T-cell (primary cell): ENCODE results near the gene CDIPT. TPM values are rescaled to one million over a fixed set of nuclear protein-coding genes. Genes with fewer than 3 reads are reported as not detected.
A peak's percentile ranks its signal among the peaks of the same experiment; 100 is the strongest.

Experiments used
- ATAC-seq, 4 experiments: fragments of 200-7000 bp in 3 of 4; fragments of 150-1000 bp in 1 of 4; cut with Tn5 transposase; replicated peaks in 1 of 4; 1 replicate in 3 of 4; 2 replicates in 1 of 4; pipeline ENCODE4 v1.10.0; 2021; ENCODE audit warnings: moderate library complexity in 3 of 4, mild to moderate bottlenecking in 2 of 4, moderate number of reproducible peaks in 1 of 4
- CTCF ChIA-PET, 2 donors: fragments of 300-600 bp; sonication (Branson Sonifier 250); formaldehyde crosslinking; loops; one replicate each; lab custom pipeline; 2022; ENCODE audit warnings: antibody characterized with exemption in 2 of 2; lab: Charles Lee
- POLR2A ChIA-PET, 2 donors: fragments of 300-600 bp; sonication (Branson Sonifier 250); formaldehyde crosslinking; loops; one replicate each; lab custom pipeline; 2022; ENCODE audit warnings: antibody characterized with exemption in 2 of 2; lab: Charles Lee
- DNase-seq, 35 experiments: peaks; one replicate each; pipeline versions ENCODE4 v3.0.0 to v3.0.0-alpha.2; 2013 to 2023
- H3K27ac ChIP-seq: one replicate; pipeline ENCODE4 v1.5.1; 2013; ENCODE audit warnings: low read length
- H3K27me3 ChIP-seq, 2 experiments: replicated peaks in 1 of 2; 1 replicate in 1 of 2; 2 replicates in 1 of 2; pipeline versions ENCODE4 v1.6.1 to v1.7.0; 2013; ENCODE audit warnings: low read length in 1 of 2, mixed read lengths in 1 of 2; ENCODE audit not compliant: control insufficient read depth in 2 of 2, insufficient read depth in 2 of 2; ENCODE audit errors: extremely low read depth in 1 of 2
- H3K36me3 ChIP-seq, 2 donors: 1 replicate in 1 of 2; 2 replicates in 1 of 2; pipeline versions ENCODE4 v1.6.1 to v1.7.0; 2013; ENCODE audit warnings: low read length in 1 of 2; ENCODE audit not compliant: control insufficient read depth in 2 of 2, insufficient read depth in 1 of 2; ENCODE audit errors: extremely low read depth in 1 of 2
- H3K4me1 ChIP-seq, 2 experiments: 1 replicate in 1 of 2; 2 replicates in 1 of 2; pipeline versions ENCODE4 v1.6.1 to v1.7.0; 2013; ENCODE audit warnings: low read length in 2 of 2, mixed read lengths in 1 of 2; ENCODE audit not compliant: insufficient read depth in 2 of 2, control insufficient read depth in 1 of 2; ENCODE audit errors: extremely low read depth in 1 of 2
- H3K4me3 ChIP-seq, 2 donors: 1 replicate in 1 of 2; 2 replicates in 1 of 2; pipeline versions ENCODE4 v1.5.1 to v1.7.0; 2013; ENCODE audit warnings: mild to moderate bottlenecking in 2 of 2, low read length in 1 of 2, moderate library complexity in 1 of 2; ENCODE audit not compliant: control insufficient read depth in 1 of 2; ENCODE audit errors: extremely low read depth in 1 of 2
- H3K9me3 ChIP-seq: 2 replicates; pipeline ENCODE4 v1.7.0; 2013
- H3K27ac Mint-ChIP-seq, 2 donors: one replicate each; pipeline ENCODE4 v1.8.0; 2020 to 2021; ENCODE audit warnings: mild to moderate bottlenecking in 2 of 2, mixed read lengths in 2 of 2
- H3K27me3 Mint-ChIP-seq, 2 donors: one replicate each; pipeline ENCODE4 v1.8.0; 2021 to 2022; ENCODE audit warnings: mixed read lengths in 2 of 2
- H3K36me3 Mint-ChIP-seq: one replicate; pipeline ENCODE4 v1.8.0; 2021; ENCODE audit warnings: mixed read lengths
- H3K4me1 Mint-ChIP-seq, 3 donors: one replicate each; pipeline ENCODE4 v1.8.0; 2020 to 2022; ENCODE audit warnings: mixed read lengths in 3 of 3, mild to moderate bottlenecking in 1 of 3
- H3K4me3 Mint-ChIP-seq, 3 donors: one replicate each; pipeline ENCODE4 v1.8.0; 2020 to 2022; ENCODE audit warnings: mild to moderate bottlenecking in 3 of 3, mixed read lengths in 3 of 3, moderate library complexity in 3 of 3
- H3K9me3 Mint-ChIP-seq, 3 donors: one replicate each; pipeline ENCODE4 v1.8.0; 2020 to 2022; ENCODE audit warnings: mixed read lengths in 3 of 3
- WGBS: methylation state at CpG from one replicate; pipeline ENCODE4 v1.1.5; 2013; ENCODE audit warnings: missing lambda C conversion rate; ENCODE audit not compliant: insufficient coverage; 5-methylcytosine and 5-hydroxymethylcytosine counted together
- total RNA-seq, 35 experiments: library from RNA in 6 of 35; stranded (reverse) in 6 of 35; fragments of 120-200 nt in 1 of 35; gene quantifications; one replicate each; pipeline versions ENCODE4 v1.2.1 to v1.2.4 and lab custom pipeline; 2013 to 2026

CDIPT gene
- total RNA-seq, 5 donors from 2014 or later (not counting 1 experiment from before 2014, with no cell fraction given), result 37.1 to 87.0 (median 79.7) TPM

DNA sequence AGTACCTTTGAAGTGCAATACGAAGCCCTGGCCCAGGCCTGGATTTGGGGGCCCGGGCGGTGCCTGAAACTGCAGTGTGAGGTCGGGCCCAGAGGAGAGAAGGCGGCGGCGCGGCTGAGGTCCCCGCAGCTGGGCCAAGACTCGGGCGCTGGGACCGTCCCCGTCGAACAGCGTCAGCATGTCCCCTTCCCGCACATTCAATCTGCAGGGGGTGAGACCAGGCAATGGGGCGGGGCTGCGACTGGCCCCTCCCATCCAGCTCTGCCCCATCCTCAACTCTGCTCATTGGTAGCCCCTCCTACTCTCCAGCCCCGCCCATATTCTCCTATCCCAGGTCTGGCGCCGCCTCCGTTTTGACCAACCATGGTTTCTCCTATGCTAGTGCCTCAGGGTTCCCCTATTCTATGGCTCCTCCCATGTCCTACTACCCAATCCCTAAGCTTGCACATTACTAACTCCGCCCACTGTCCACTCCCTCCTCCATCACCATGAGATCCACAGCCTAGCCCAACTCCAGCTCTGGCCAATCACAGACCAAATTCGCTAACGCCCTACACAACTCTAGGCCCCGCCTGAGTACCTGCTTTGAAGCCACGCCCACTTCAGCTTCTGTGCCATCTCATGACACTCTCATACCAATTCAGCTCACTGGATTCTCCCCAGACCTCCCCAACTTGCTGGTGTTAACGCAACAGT lies 14.4 kb upstream of the CDIPT start:
- H3K36me3 ChIP-seq, result no peaks in the 10 kb centered on the region
- H3K27me3 ChIP-seq, result peaks cover 0 to 65% of the 10 kb centered on the region in 2 experiments
- Mint-ChIP-seq H3K27me3 (peaks cover 15 to 34% of the 10 kb centered on the region in 2 donors), H3K36me3 (no peaks in the 10 kb centered on the region), H3K27ac (peak overlapping the region in 1 of 2 donors; percentile 19), H3K4me1 (peaks cover 13 to 18% (median 18%) of the 10 kb centered on the region in 3 donors), H3K4me3 (peak overlapping the region; percentile 67 to 69 (median 68)), H3K9me3 (no peaks in the 10 kb centered on the region)
- ChIA-PET POLR2A (interaction anchor here in 1 of 2 donors (0.6 kb wide), 1 partner anchor 27 kb away, joined by 5 read pairs; no protein-coding TSS in a partner anchor), CTCF (interaction anchor here in 1 of 2 donors (0.5 to 0.6 kb wide), 2 partner anchors 155 to 178 kb away, joined by 3 read pairs; no protein-coding TSS in a partner anchor)
- 25% methylated on average over 28 of the region's 28 CpGs for WGBS
- no peak overlapping the region for H3K27ac ChIP-seq
- DNase-seq (peak in 25 of 35 experiments; percentile 6 to 56 (median 25)), ATAC-seq (peak; percentile 33 to 78 (median 44))
- no peaks in the 10 kb centered on the region for H3K9me3 ChIP-seq
- peak overlapping the region in 1 of 2 donors; percentile 38 for H3K4me3 ChIP-seq
- H3K4me1 ChIP-seq, result peaks cover 3 to 21% of the 10 kb centered on the region in 2 experiments

DNA sequence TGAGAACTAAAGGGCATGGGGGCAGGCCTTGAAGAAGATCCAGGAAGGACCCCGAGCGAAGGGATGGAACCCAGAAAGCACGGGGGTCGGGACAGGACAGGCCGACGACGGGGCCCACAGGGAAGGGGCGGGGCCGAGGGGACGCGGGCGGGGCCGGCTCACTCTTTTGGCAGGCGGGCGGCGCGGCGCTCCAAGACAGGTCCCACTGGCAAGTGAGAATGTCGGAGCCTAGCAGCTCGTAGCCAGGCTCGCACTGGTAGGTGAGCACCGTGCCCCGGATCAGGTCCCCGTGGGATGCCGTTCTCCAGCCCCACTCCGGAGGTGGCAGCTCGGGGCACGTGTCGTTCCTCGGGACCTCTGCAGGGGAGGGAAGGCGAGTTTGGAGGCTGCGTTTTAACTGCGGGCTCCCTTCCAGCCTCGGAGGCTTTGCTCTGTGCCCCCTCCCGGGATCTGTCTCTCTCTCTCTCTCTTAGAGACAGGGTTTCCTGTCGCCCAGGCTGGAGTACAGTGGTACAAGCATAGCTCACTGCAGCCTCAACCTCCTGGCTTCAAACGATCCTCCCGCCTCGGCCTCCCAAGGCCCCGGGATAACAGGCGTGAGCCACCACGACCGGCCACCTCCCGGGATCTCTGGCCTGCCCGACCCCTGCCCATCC lies 13.7 kb upstream of the CDIPT start:
- CTCF ChIA-PET, result interaction anchor here in 1 of 2 donors (0.5 kb wide), 1 partner anchor 178 kb away, joined by 3 read pairs; no protein-coding TSS in a partner anchor
- no peaks in the 10 kb centered on the region for H3K9me3 ChIP-seq
- H3K9me3 Mint-ChIP-seq, result no peaks in the 10 kb centered on the region
- H3K4me1 Mint-ChIP-seq, result peaks cover 13 to 18% (median 18%) of the 10 kb centered on the region in 3 donors
- peak; percentile 60 to 69 (median 62) for ATAC-seq
- no peaks in the 10 kb centered on the region for H3K36me3 ChIP-seq
- H3K27me3 ChIP-seq, result peaks cover 0 to 60% of the 10 kb centered on the region in 2 experiments
- peaks cover 15 to 34% of the 10 kb centered on the region in 2 donors for H3K27me3 Mint-ChIP-seq
- WGBS, result 6% methylated on average over 39 of the region's 45 CpGs
- H3K36me3 Mint-ChIP-seq, result no peaks in the 10 kb centered on the region
- H3K4me3 Mint-ChIP-seq, result peak overlapping the region; percentile 67 to 69 (median 68)
- H3K4me1 ChIP-seq, result peaks cover 3 to 21% of the 10 kb centered on the region in 2 experiments
- H3K27ac ChIP-seq, result no peak overlapping the region
- H3K4me3 ChIP-seq, result peak overlapping the region; percentile 29 to 38
- H3K27ac Mint-ChIP-seq, result no peak overlapping the region
- POLR2A ChIA-PET, result interaction anchor here in 1 of 2 donors (0.6 kb wide), 1 partner anchor 96 kb away, joined by 5 read pairs; no protein-coding TSS in a partner anchor
- peak in 17 of 35 experiments; percentile 3 to 45 (median 23) for DNase-seq

DNA sequence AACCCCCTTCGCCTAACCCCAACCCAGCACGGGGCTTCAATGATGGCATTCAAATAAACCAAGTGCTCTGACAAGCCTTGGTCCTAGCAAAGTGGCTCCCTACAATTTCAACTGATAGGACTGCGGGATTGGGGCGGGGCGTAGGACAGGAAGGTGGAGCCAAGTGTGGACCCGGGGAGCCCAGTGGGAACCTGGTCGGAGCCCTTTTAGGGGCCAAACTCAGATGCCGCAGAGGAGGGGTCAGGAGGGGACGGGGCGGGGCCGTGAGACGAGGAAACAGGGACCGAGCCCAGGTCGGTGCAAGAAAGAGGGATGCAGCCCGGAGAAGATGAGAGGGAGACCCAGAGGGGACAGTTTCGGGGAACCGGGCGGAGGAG lies 13.2 kb upstream of the CDIPT start:
- H3K27me3 ChIP-seq, result peaks cover 0 to 61% of the 10 kb centered on the region in 2 experiments
- H3K4me1 ChIP-seq, result peaks cover 3 to 21% of the 10 kb centered on the region in 2 experiments
- H3K4me3 Mint-ChIP-seq, result peak overlapping the region; percentile 67 to 69 (median 68)
- no peak for DNase-seq
- CTCF ChIA-PET, result interaction anchor here in 1 of 2 donors (0.7 kb wide), 1 partner anchor 188 kb away, joined by 9 read pairs; no protein-coding TSS in a partner anchor
- no peaks in the 10 kb centered on the region for H3K9me3 ChIP-seq
- no peaks in the 10 kb centered on the region for H3K36me3 ChIP-seq
- peak in 2 of 4 experiments; percentile 7 to 11 for ATAC-seq
- no peaks in the 10 kb centered on the region for H3K36me3 Mint-ChIP-seq
- no peaks in the 10 kb centered on the region for H3K9me3 Mint-ChIP-seq
- H3K4me3 ChIP-seq, result peak overlapping the region; percentile 29 to 38
- H3K27me3 Mint-ChIP-seq, result peaks cover 15 to 34% of the 10 kb centered on the region in 2 donors
- 32% methylated on average over 15 of the region's 18 CpGs for WGBS
- peak overlapping the region in 1 of 2 donors; percentile 3 for H3K27ac Mint-ChIP-seq
- POLR2A ChIA-PET, result interaction anchor here in 1 of 2 donors (0.6 kb wide), 1 partner anchor 1119 kb away, joined by 3 read pairs; no protein-coding TSS in a partner anchor
- H3K27ac ChIP-seq, result no peak overlapping the region
- peaks cover 13 to 18% (median 18%) of the 10 kb centered on the region in 3 donors for H3K4me1 Mint-ChIP-seq

DNA sequence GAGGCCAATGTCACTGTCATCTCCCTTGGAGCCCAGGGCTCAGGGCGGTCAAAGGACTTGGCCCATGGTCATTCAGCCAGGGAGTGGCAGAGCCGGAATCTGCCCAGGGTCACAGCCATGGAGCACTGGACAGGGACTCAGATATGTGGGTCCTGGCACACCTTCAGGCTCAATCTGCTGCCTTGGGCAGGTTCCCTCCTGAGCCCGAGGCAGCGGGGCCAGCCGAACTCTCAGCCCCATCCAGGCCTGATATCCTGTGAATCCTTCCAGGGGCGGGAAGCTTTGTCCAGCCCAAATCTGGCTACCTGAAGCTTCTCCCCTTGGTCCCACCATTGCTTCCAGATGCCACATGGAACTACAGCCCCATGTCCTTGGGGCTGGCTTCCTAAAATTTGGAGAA lies 12.2 kb upstream of the CDIPT start:
- Histone ChIP-seq H3K36me3 (no peaks in the 10 kb centered on the region), H3K9me3 (no peaks in the 10 kb centered on the region), H3K4me1 (peaks cover 3 to 21% of the 10 kb centered on the region in 2 experiments), H3K27me3 (peaks cover 0 to 54% of the 10 kb centered on the region in 2 experiments), H3K27ac (no peak overlapping the region), H3K4me3 (no peak overlapping the region)
- ATAC-seq (no peak), DNase-seq (no peak)
- Mint-ChIP-seq H3K4me3 (no peak overlapping the region), H3K27me3 (peaks cover 15 to 27% of the 10 kb centered on the region in 2 donors), H3K27ac (no peak overlapping the region), H3K36me3 (no peaks in the 10 kb centered on the region), H3K4me1 (peaks cover 13 to 18% (median 18%) of the 10 kb centered on the region in 3 donors), H3K9me3 (no peaks in the 10 kb centered on the region)
- CTCF ChIA-PET, result interaction anchor here (0.5 to 0.7 kb wide), 2 partner anchors 187 to 241 kb away, joined by 4 to 9 read pairs; no protein-coding TSS in a partner anchor
- 92% methylated on average over 6 of the region's 6 CpGs for WGBS
- POLR2A ChIA-PET, result no interaction called here

DNA sequence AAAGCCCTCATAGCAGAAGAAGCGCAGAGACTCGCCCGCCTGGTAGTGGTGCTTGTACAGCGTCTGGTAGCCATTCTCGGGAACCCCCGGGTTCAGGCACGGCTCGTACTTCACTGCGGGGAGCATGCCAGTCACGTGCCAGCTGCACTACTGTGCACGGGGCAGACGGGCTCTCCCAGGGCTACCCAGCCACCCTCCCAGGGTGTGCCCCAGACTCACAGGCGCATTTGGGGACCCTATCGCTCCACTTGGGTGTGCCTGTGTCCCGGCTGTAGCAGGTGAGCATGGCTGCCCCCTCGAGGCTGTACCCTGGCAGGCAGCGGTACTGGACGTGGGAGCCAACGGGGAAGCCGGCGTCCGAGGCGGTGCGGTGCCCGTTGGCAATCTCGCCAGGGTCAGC lies 10.3 kb upstream of the CDIPT start:
- Histone ChIP-seq H3K4me1 (peaks cover 3 to 21% of the 10 kb centered on the region in 2 experiments), H3K4me3 (no peak overlapping the region), H3K36me3 (no peaks in the 10 kb centered on the region), H3K27me3 (peaks cover 0 to 37% of the 10 kb centered on the region in 2 experiments), H3K27ac (no peak overlapping the region), H3K9me3 (no peaks in the 10 kb centered on the region)
- ChIA-PET CTCF (interaction anchor here in 1 of 2 donors (0.5 kb wide), 1 partner anchor 1632 kb away, joined by 4 read pairs; no protein-coding TSS in a partner anchor), POLR2A (interaction anchor here in 1 of 2 donors (0.6 kb wide), 1 partner anchor 60 kb away, joined by 12 read pairs; no protein-coding TSS in a partner anchor)
- H3K4me3 Mint-ChIP-seq, result no peak overlapping the region
- ATAC-seq (no peak), DNase-seq (no peak)
- peaks cover 10 to 21% of the 10 kb centered on the region in 2 donors for H3K27me3 Mint-ChIP-seq
- H3K4me1 Mint-ChIP-seq, result peaks cover 13 to 18% (median 18%) of the 10 kb centered on the region in 3 donors
- WGBS, result 89% methylated on average over 26 of the region's 26 CpGs
- no peaks in the 10 kb centered on the region for H3K9me3 Mint-ChIP-seq
- no peaks in the 10 kb centered on the region for H3K36me3 Mint-ChIP-seq
- no peak overlapping the region for H3K27ac Mint-ChIP-seq
